VCaP (cell line): ENCODE measurements around the gene SPAG4.

Experiments
- H3K27ac ChIP-seq: fragments of 450-650 bp; 2 replicates; pipeline ENCODE4 v1.5.1; 2017
- CTCF ChIP-seq: fragments of 450-650 bp; conservative IDR thresholded peaks from 2 replicates; pipeline ENCODE4 v1.5.1; 2017; ENCODE audit warnings: mild to moderate bottlenecking, moderate library complexity

Gene SPAG4

GRCh38 chr20:35638751-35639150 is 23.1 kb downstream of the SPAG4 start:
- no peak for TF ChIP-seq CTCF
- H3K27ac ChIP-seq = no peak overlapping the region

GRCh38 chr20:35640724-35641123 is 25.1 kb downstream of the SPAG4 start:
- H3K27ac ChIP-seq = no peak overlapping the region
- no peak for TF ChIP-seq CTCF

- no peak overlapping the region for H3K27ac ChIP-seq
- no peak for TF ChIP-seq CTCF
Measured at GRCh38 chr20:35641743-35642142, 26.1 kb downstream of the SPAG4 start.

- H3K27ac ChIP-seq = no peak overlapping the region
- no peak for TF ChIP-seq CTCF
Measured at GRCh38 chr20:35643045-35643444, 27.4 kb downstream of the SPAG4 start.

- H3K27ac ChIP-seq = no peak overlapping the region
- TF ChIP-seq CTCF = no peak
Measured at GRCh38 chr20:35644806-35645205, 29.2 kb downstream of the SPAG4 start.

GRCh38 chr20:35648836-35649235 is 33.2 kb downstream of the SPAG4 start:
- peak overlapping the region; percentile 23; the same call in 1 of the 2 replicates for H3K27ac ChIP-seq
- no peak for TF ChIP-seq CTCF

- H3K27ac ChIP-seq = peak overlapping the region; percentile 23
- TF ChIP-seq CTCF = no peak
Measured at GRCh38 chr20:35650632-35651031, 35.0 kb downstream of the SPAG4 start.

- H3K27ac ChIP-seq = no peak overlapping the region
- TF ChIP-seq CTCF = no peak
Measured at GRCh38 chr20:35651958-35652357, 36.3 kb downstream of the SPAG4 start.
